Spleen (tissue), 11 donors: Measurements from ENCODE around the gene LYZL4. TPM values are rescaled to one million over a fixed set of nuclear protein-coding genes. Genes with fewer than 3 reads are reported as not detected.

Experiments
- DNase-seq: peaks from one replicate; pipeline ENCODE4 v3.0.0-alpha.2; 2020
- H3K27ac ChIP-seq, 8 donors: fragments of 200-600 bp; sonication (generic) in 7 of 8; 1 replicate in 4 of 8; 2 replicates in 4 of 8; pipeline versions ENCODE4 v1.5.0 to v1.8.0; 2016 to 2021; ENCODE audit warnings: inconsistent platforms in 4 of 8, mild to moderate bottlenecking in 4 of 8, moderate library complexity in 1 of 8
- H3K27me3 ChIP-seq, 7 donors: fragments of 200-600 bp; sonication (generic) in 6 of 7; replicated peaks in 1 of 7; 1 replicate in 4 of 7; 2 replicates in 3 of 7; pipeline versions ENCODE4 v1.5.0 to v1.8.0; 2016 to 2021; ENCODE audit warnings: inconsistent platforms in 3 of 7, mild to moderate bottlenecking in 1 of 7
- H3K36me3 ChIP-seq, 6 donors: fragments of 200-600 bp; sonication (generic) in 5 of 6; 1 replicate in 4 of 6; 2 replicates in 2 of 6; pipeline versions ENCODE4 v1.5.0 to v1.8.0; 2016 to 2021; ENCODE audit warnings: inconsistent platforms in 2 of 6
- H3K4me1 ChIP-seq, 6 donors: fragments of 200-600 bp; sonication (generic) in 5 of 6; 1 replicate in 3 of 6; 2 replicates in 3 of 6; pipeline versions ENCODE4 v1.5.0 to v1.8.0; 2016 to 2021; ENCODE audit warnings: inconsistent platforms in 3 of 6
- H3K4me3 ChIP-seq, 8 donors: fragments of 200-600 bp; sonication (generic) in 7 of 8; 1 replicate in 4 of 8; 2 replicates in 4 of 8; pipeline versions ENCODE4 v1.5.0 to v1.8.0; 2016 to 2021; ENCODE audit warnings: inconsistent platforms in 4 of 8, mild to moderate bottlenecking in 4 of 8, moderate library complexity in 2 of 8
- H3K9me3 ChIP-seq, 8 donors: fragments of 200-600 bp; sonication (generic) in 7 of 8; 1 replicate in 4 of 8; 2 replicates in 4 of 8; pipeline versions ENCODE4 v1.5.0 to v1.8.0; 2016 to 2021; ENCODE audit warnings: inconsistent platforms in 4 of 8
- POLR2A ChIP-seq, 3 donors: fragments of 450-650 bp; IDR thresholded peaks; one replicate each; pipeline ENCODE4 v1.5.1; 2017; ENCODE audit warnings: antibody characterized with exemption in 3 of 3, mild to moderate bottlenecking in 1 of 3
- POLR2AphosphoS5 ChIP-seq, 3 donors: sonication (generic); formaldehyde crosslinking; IDR thresholded peaks; one replicate each; pipeline ENCODE4 v1.5.1; 2017; ENCODE audit warnings: antibody characterized with exemption in 3 of 3
- WGBS, 5 donors: extraction: QIAGEN DNeasy Blood & Tissue Kit in 3 of 5; methylation state at CpG; one replicate each; pipeline versions ENCODE4 v1.1.5 to v1.1.7; 2013 to 2018; 5-methylcytosine and 5-hydroxymethylcytosine counted together
- intact Hi-C: fragments of 100-400 bp; cut with DNase I; formaldehyde crosslinking; loops from one replicate; pipeline ENCODE4 v1.15.0; 2023; ENCODE audit warnings: low total_unique reads
- polyA plus RNA-seq, 3 donors: library from polyadenylated mRNA; stranded (reverse); fragments of 200-250 nt; gene quantifications; one replicate each; pipeline ENCODE4 v1.2.1, GENCODE V29; 2013
- total RNA-seq, 7 donors: library from RNA; depleted of rRNA in 3 of 7; stranded (reverse); fragments of >200 nt in 3 of 7; fragmentation: NEBNext Ultra II Directional in 4 of 7; extraction: Animal tissue kit (Norgen Biotek cat#: 25700) in 4 of 7; gene quantifications; one replicate each; pipeline versions ENCODE4 v1.1.0 to v1.2.1, GENCODE V29; 2016 to 2021
- TF ChIP-seq, protein P1 (sequence below), 11 experiments: fragments of 200-600 bp in 7 of 11; fragments of 450-650 bp in 4 of 11; sonication (generic) in 4 of 11; IDR thresholded peaks in 8 of 11; conservative IDR thresholded peaks in 3 of 11; 1 replicate in 7 of 11; 2 replicates in 4 of 11; pipeline versions ENCODE4 v1.4.0 to v1.8.0; 2016 to 2021; ENCODE audit warnings: antibody characterized with exemption in 11 of 11, inconsistent platforms in 4 of 11, mild to moderate bottlenecking in 1 of 11
- donor health status: healthy with polysubstance abuse.
- donor health status: DM: no; HTN: no; CAD: no; lungs with moderate emphysema.
- donor health status: DM: no; HTN: no; CAD: no.
- donor health status: Bipolar disorder and iron deficiency.
- donor health status: healthy.
- donor health status: DM: no; HTN: no; CAD: no.
- donor health status: DM: yes; HTN: yes; CAD: no.

The LYZL4 gene
- total and polyA plus RNA-seq, 10 donors = 0.45 to 0.76 TPM; not detected in 8

DNA sequence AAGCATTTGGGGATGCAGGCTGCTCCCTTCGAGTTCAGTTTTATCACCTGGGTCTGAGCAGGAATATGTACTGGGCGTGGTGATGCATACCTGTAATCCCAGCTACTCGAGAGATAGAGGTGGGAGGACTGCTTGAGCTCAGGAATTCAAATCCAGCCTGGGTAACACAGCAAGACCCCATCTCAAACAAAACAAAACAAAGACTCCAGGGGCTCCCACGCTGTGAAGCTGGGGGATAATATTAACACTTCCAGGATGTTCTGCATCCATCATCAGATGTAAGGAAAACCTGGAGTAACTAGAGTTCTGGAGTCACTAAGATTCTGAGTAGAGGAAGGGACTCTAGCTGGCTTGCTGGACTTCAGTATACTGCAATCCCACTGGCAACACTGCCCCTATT, 40.6 kb downstream of the LYZL4 start:
- Histone ChIP-seq H3K4me1 (peaks cover 0 to 10% (median 2%) of the 10 kb centered on the region in 6 donors), H3K9me3 (peaks cover 0 to 7% (median 5%) of the 10 kb centered on the region in 8 donors), H3K27ac (no peak overlapping the region), H3K27me3 (peaks cover 0 to 5% (median 0%) of the 10 kb centered on the region in 7 donors), H3K36me3 (no peaks in the 10 kb centered on the region), H3K4me3 (no peak overlapping the region)
- DNase-seq = no peak
- TF ChIP-seq POLR2A (IDR thresholded peaks at IDR 0.05) = no peak
- TF ChIP-seq, protein P1, sequence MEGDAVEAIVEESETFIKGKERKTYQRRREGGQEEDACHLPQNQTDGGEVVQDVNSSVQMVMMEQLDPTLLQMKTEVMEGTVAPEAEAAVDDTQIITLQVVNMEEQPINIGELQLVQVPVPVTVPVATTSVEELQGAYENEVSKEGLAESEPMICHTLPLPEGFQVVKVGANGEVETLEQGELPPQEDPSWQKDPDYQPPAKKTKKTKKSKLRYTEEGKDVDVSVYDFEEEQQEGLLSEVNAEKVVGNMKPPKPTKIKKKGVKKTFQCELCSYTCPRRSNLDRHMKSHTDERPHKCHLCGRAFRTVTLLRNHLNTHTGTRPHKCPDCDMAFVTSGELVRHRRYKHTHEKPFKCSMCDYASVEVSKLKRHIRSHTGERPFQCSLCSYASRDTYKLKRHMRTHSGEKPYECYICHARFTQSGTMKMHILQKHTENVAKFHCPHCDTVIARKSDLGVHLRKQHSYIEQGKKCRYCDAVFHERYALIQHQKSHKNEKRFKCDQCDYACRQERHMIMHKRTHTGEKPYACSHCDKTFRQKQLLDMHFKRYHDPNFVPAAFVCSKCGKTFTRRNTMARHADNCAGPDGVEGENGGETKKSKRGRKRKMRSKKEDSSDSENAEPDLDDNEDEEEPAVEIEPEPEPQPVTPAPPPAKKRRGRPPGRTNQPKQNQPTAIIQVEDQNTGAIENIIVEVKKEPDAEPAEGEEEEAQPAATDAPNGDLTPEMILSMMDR (IDR thresholded peaks at IDR 0.05 in 8 of 11, conservative IDR thresholded peaks at IDR 0.05 in 3 of 11) = no peak
- no peak for TF ChIP-seq POLR2AphosphoS5 (IDR thresholded peaks at IDR 0.05)
- WGBS, 5 donors = 56 to 83% (median 73%) methylated on average over 4 of the region's 4 CpGs
- intact Hi-C loops = no loop called here

DNA sequence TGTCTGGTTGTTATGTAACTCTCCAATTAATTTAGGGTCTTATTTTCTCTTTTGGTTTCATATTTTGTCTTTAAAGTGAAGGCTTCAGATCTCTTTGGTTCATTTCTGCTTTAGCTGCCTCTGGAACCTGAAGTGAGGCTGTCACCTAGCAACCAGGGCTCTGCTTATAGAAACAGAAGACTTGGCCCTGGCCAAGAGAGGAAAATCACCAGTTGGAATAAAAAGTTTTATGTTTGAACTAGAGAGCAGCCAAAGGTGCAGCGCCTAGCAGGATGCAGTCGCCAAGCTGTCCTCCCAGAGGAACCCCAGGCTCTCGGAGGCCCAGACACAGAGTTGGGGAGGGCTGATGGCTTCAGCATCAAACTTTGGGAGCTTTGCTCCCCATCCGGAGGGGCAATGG, 41.1 kb downstream of the LYZL4 start:
- H3K4me3 ChIP-seq = no peak overlapping the region

DNA sequence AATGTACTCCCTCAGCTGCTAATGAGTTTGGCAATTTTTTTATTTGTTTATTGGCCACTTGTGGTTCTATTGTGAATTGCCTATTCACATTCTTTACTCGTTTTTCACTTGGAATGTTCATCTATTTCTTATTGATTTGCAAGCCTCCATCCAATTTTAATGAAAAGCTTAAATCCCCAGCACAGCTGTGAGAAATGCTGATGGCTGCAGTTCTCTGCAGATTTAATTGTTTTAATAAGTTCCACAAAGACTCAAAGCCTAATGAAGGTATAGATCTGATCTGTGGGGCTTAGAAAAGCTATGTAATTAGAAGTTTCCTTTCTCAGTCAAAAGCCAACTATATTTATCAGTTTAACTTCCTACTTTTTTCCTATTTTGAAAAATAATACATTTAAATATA, 41.5 kb downstream of the LYZL4 start:
- DNase-seq = no peak
- Histone ChIP-seq H3K27me3 (peaks cover 0 to 5% (median 0%) of the 10 kb centered on the region in 7 donors), H3K4me1 (peaks cover 0 to 9% (median 2%) of the 10 kb centered on the region in 6 donors), H3K4me3 (no peak overlapping the region), H3K27ac (no peak overlapping the region), H3K36me3 (no peaks in the 10 kb centered on the region), H3K9me3 (peaks cover 0 to 8% (median 5%) of the 10 kb centered on the region in 8 donors)
- 42 to 78% (median 59%) methylated on average over 1 of the region's 1 CpG for WGBS, 5 donors
- TF ChIP-seq POLR2AphosphoS5 (IDR thresholded peaks at IDR 0.05) (no peak), POLR2A (IDR thresholded peaks at IDR 0.05) (no peak)
- TF ChIP-seq, protein P1 (IDR thresholded peaks at IDR 0.05 in 8 of 11, conservative IDR thresholded peaks at IDR 0.05 in 3 of 11) = no peak
- intact Hi-C loops = no loop called here

More for the DNA sequence above, 41.1 kb downstream of the LYZL4 start:
- WGBS, 5 donors = 46 to 87% (median 67%) methylated on average over 3 to 4 of the region's 4 CpGs
- peaks cover 0 to 5% (median 0%) of the 10 kb centered on the region in 7 donors for H3K27me3 ChIP-seq
- TF ChIP-seq POLR2AphosphoS5 (IDR thresholded peaks at IDR 0.05) = no peak
- TF ChIP-seq, protein P1 (IDR thresholded peaks at IDR 0.05 in 8 of 11, conservative IDR thresholded peaks at IDR 0.05 in 3 of 11) = no peak
- TF ChIP-seq POLR2A (IDR thresholded peaks at IDR 0.05) = no peak
- no peak overlapping the region for H3K27ac ChIP-seq
- intact Hi-C loops = no loop called here
- H3K9me3 ChIP-seq = peaks cover 0 to 8% (median 5%) of the 10 kb centered on the region in 8 donors
- no peaks in the 10 kb centered on the region for H3K36me3 ChIP-seq
- no peak for DNase-seq
- H3K4me1 ChIP-seq = peaks cover 0 to 9% (median 2%) of the 10 kb centered on the region in 6 donors

DNA sequence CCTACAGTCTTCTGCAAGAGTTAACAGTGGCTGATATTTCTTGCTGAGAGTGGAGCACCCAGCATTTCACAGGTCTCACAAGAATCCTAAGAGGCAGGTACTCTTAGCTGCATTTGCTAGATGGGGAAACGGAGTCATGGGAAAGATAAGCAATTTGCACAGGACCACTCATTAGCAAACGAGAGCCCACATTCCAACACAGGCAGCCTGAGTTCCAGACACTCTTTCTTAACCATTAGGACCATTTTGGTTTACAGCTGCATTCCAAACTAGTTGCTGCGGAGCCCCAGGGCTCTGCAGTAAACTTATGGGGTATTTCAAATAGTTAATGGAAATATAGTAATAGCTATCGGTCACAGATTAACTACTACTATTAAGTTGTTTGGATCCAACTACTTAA, 42.5 kb downstream of the LYZL4 start:
- DNase-seq = no peak
- H3K9me3 ChIP-seq = peaks cover 0 to 8% (median 5%) of the 10 kb centered on the region in 8 donors
- H3K4me1 ChIP-seq = peaks cover 0 to 9% (median 2%) of the 10 kb centered on the region in 6 donors
- H3K27me3 ChIP-seq = peaks cover 0 to 5% (median 0%) of the 10 kb centered on the region in 7 donors
- H3K36me3 ChIP-seq = no peaks in the 10 kb centered on the region
- no peak overlapping the region for H3K4me3 ChIP-seq
- TF ChIP-seq POLR2AphosphoS5 (IDR thresholded peaks at IDR 0.05) (no peak), POLR2A (IDR thresholded peaks at IDR 0.05) (no peak)
- intact Hi-C loops = no loop called here
- H3K27ac ChIP-seq = no peak overlapping the region
- WGBS, 5 donors = 75 to 87% (median 85%) methylated on average over 4 of the region's 4 CpGs
